GM08714 (cell line): ENCODE data around the gene MET.
"Not testable (repeated sequence)": the region's sequence is repeated elsewhere in the genome, so short reads cannot be mapped to it uniquely, and the experiment has no call there.

Experiments used
- H3K4me3 ChIP-seq: fragments of 200-500 bp; sonication (Bioruptor generic); 2 replicates; pipeline ENCODE4 v1.5.1; 2014; ENCODE audit warnings: mild to moderate bottlenecking, low read length, inconsistent platforms
- ZNF274 ChIP-seq: IDR thresholded peaks from 2 replicates; pipeline ENCODE4 v1.6.1; 2012; ENCODE audit warnings: mild to moderate bottlenecking, low read depth, low read length

MET gene

DNA sequence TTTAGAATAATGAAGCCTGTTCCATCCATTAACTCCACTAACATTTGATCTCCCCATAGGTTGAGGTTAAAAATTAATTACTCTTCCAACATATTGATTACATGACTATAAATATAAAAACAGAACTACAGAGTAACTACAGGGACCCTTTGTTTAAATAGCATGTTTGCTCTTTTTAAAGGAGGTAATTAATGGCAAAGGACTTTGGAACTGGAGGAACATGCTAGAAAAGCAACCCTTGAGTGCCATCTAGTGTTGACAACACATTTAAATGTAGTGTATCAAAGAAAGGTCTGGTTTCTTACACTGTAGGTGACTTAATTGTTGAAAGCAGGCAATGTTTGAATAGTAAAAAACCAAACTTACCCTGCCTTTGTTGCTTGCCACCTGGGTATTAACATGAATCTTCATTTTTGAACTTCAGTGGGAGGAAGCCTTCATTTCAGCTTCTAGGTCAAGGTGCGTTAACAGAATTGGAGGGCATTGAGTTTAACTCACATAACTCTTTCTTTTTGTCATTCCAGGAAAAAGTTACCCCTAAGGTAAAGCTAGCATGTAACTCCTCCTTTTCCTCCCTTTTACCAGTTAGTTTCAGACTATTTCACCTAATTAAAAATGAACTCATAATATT is 137.8 kb downstream of the MET start:
- TF ChIP-seq ZNF274: no peak
- no peak overlapping the region for H3K4me3 ChIP-seq

- TF ChIP-seq ZNF274: no peak
- H3K4me3 ChIP-seq: no peak overlapping the region
Observed at GRCh38 chr7:116810267-116811116, 138.5 kb downstream of the MET start.

DNA sequence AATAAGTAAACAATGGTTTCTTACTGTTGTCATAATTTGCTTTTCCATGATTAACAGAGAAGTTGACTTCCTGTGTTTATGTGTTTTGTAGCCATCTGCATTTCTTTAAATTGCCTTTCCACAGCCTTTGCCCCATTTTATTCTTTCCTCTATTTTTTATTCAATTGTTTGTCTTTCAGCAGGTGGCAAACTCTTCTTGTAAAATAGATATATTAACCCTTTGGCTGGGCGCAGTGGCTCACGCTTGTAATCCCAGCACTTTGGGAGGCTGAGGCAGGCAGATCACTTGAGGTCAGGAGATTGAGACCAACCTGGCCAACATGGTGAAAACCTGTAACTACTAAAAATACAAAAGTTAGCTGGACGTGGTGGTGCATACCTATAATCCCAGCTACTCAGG is 139.8 kb downstream of the MET start:
- no peak overlapping the region for H3K4me3 ChIP-seq
- TF ChIP-seq ZNF274: no peak

GRCh38 chr7:116812860-116813259 is 140.9 kb downstream of the MET start:
- no peak overlapping the region for H3K4me3 ChIP-seq
- no peak for TF ChIP-seq ZNF274

GRCh38 chr7:116813371-116813770 is 141.4 kb downstream of the MET start:
- not testable (repeated sequence) for H3K4me3 ChIP-seq

GRCh38 chr7:116815041-116815440 is 143.0 kb downstream of the MET start:
- no peak for TF ChIP-seq ZNF274
- H3K4me3 ChIP-seq: no peak overlapping the region

- no peak for TF ChIP-seq ZNF274
- H3K4me3 ChIP-seq: no peak overlapping the region
Observed at GRCh38 chr7:116820149-116820548, 148.2 kb downstream of the MET start.

GRCh38 chr7:116821647-116822046 is 149.7 kb downstream of the MET start:
- H3K4me3 ChIP-seq: not testable (repeated sequence)

- TF ChIP-seq ZNF274: no peak
- H3K4me3 ChIP-seq: no peak overlapping the region
Observed at GRCh38 chr7:116824449-116824848, 152.5 kb downstream of the MET start.

DNA sequence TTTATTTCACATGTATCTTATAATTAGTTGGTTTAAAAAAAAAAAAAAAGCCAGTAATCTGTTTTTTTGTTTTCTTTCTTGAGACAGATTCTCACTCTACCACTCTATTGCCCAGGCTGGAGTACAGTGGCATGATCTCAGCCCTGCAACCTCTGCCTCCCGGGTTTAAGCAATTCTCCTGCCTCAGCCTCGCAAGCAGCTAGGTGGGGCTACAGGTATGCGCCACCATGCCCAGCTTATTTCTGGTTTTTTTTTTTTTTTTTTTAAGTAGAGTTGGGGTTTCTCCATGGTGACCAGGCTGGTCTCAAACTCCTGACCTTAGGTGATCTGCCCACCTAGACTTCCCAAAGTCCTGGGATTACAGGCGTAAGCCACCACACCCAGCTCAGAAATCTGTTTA is 156.3 kb downstream of the MET start:
- TF ChIP-seq ZNF274: no peak
- no peak overlapping the region for H3K4me3 ChIP-seq

DNA sequence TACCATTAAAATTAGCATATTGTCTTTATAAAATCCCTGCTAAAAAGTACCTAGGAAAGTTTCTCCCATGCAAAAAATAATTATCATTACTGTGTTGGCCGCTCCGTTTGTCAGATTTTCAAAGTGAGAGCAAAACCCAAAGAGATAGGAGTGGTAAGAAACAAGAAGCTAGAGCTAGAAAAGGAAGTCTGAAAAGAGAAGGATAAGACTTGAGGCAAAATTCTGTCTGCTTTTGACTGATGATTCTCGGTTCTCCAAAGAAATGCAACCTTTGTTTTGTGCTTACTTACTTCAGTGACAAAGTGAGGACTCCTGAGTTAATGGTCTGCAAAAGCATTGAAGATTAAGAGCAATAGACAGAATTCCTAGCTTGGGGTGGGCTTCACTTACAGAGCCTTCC is 157.0 kb downstream of the MET start:
- TF ChIP-seq ZNF274: no peak
- no peak overlapping the region for H3K4me3 ChIP-seq

- no peak overlapping the region for H3K4me3 ChIP-seq
- no peak for TF ChIP-seq ZNF274
Observed at GRCh38 chr7:116829493-116829892, 157.5 kb downstream of the MET start.

DNA sequence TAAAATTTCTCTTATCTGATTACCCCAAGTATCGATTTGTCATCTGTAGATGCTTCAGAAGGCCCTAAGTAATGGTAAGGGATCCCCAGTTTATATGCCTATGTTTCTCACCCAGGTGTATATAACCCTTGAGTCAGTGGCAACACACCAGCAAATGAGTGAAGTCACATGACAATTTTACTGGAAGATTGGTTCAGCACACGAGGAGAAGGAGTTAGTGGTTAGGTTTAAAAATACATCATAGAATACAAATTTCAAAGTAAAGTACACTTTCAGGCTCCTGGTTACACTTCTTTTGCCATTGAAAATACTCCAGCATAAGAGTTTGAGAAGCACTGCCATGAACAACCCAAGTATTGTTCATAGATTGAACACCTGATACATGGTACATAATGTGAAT is 160.7 kb downstream of the MET start:
- TF ChIP-seq ZNF274: no peak
- H3K4me3 ChIP-seq: no peak overlapping the region

GRCh38 chr7:116834815-116835504 is 163.0 kb downstream of the MET start:
- no peak for TF ChIP-seq ZNF274
- no peak overlapping the region for H3K4me3 ChIP-seq

GRCh38 chr7:116836048-116836447 is 164.1 kb downstream of the MET start:
- TF ChIP-seq ZNF274: no peak
- no peak overlapping the region for H3K4me3 ChIP-seq
